ENCODE results near the gene FBXL7.

FBXL7 gene

GRCh38 chr5:15499528-15500324 is at the start of gene FBXL7:
TSS of gene FBXL7 (plus strand) at chr5:15500180.
- no peak for DNase-seq (ENCODE audit: low read depth in 2 of 2)

GRCh38 chr5:15450473-15450872 is 49.5 kb upstream of the FBXL7 start:
- DNase-seq (ENCODE audit: low read depth in 2 of 2): no peak

GRCh38 chr5:15450949-15451348 is 49.0 kb upstream of the FBXL7 start:
- DNase-seq (ENCODE audit: low read depth in 2 of 2): no peak

- no peak for DNase-seq (ENCODE audit: low read depth in 2 of 2)
These were observed 48.0 kb upstream of the FBXL7 start for GRCh38 chr5:15452030-15452429.

GRCh38 chr5:15452781-15453180 is 47.2 kb upstream of the FBXL7 start:
- no peak for DNase-seq (ENCODE audit: low read depth in 2 of 2)

GRCh38 chr5:15459200-15459599 is 40.8 kb upstream of the FBXL7 start:
- no peak for DNase-seq (ENCODE audit: low read depth in 2 of 2)

- no peak for DNase-seq (ENCODE audit: low read depth in 2 of 2)
These were observed 36.6 kb upstream of the FBXL7 start for GRCh38 chr5:15463231-15463980.

GRCh38 chr5:15472116-15472515 is 27.9 kb upstream of the FBXL7 start:
- no peak for DNase-seq (ENCODE audit: low read depth in 2 of 2)

GRCh38 chr5:15474143-15474719 is 25.7 kb upstream of the FBXL7 start:
- no peak for DNase-seq (ENCODE audit: low read depth in 2 of 2)

- DNase-seq (ENCODE audit: low read depth in 2 of 2): no peak
These were observed 24.6 kb upstream of the FBXL7 start for GRCh38 chr5:15475367-15475766.

GRCh38 chr5:15476977-15477376 is 23.0 kb upstream of the FBXL7 start:
- DNase-seq (ENCODE audit: low read depth in 2 of 2): no peak

GRCh38 chr5:15480436-15480835 is 19.5 kb upstream of the FBXL7 start:
- no peak for DNase-seq (ENCODE audit: low read depth in 2 of 2)

GRCh38 chr5:15483351-15484097 is 16.5 kb upstream of the FBXL7 start:
- no peak for DNase-seq (ENCODE audit: low read depth in 2 of 2)

GRCh38 chr5:15487228-15487627 is 12.8 kb upstream of the FBXL7 start:
- DNase-seq (ENCODE audit: low read depth in 2 of 2): no peak

GRCh38 chr5:15489571-15490235 is 10.3 kb upstream of the FBXL7 start:
- DNase-seq (ENCODE audit: low read depth in 2 of 2): no peak

- no peak for DNase-seq (ENCODE audit: low read depth in 2 of 2)
These were observed 7.4 kb upstream of the FBXL7 start for GRCh38 chr5:15492545-15492944.

GRCh38 chr5:15493501-15493900 is 6.5 kb upstream of the FBXL7 start:
- DNase-seq (ENCODE audit: low read depth in 2 of 2): no peak

GRCh38 chr5:15495026-15495425 is 5.0 kb upstream of the FBXL7 start:
- DNase-seq (ENCODE audit: low read depth in 2 of 2): no peak

GRCh38 chr5:15496886-15497285 is 3.1 kb upstream of the FBXL7 start:
- no peak for DNase-seq (ENCODE audit: low read depth in 2 of 2)

- no peak for DNase-seq (ENCODE audit: low read depth in 2 of 2)
These were observed 483 bp downstream of the FBXL7 start for GRCh38 chr5:15500325-15501001.

Data from stimulated activated CD8-positive, alpha-beta memory T cell treated with anti-CD3 and anti-CD28 coated beads, Interleukin-2, amount 100 ng/mL, for 1 hour (primary cell).